ENCODE data around the gene RPP21.
A peak's percentile ranks its signal among the peaks of the same experiment; 100 is the strongest.
"Not testable (repeated sequence)": the region's sequence is repeated elsewhere in the genome, so short reads cannot be mapped to it uniquely, and the experiment has no call there.

Gene RPP21

GRCh38 chr6:30360139-30360538, 15.2 kb downstream of the RPP21 start:
- Histone ChIP-seq H3K9me3 (ENCODE audit: insufficient read depth, low read length) (no peaks in the 10 kb centered on the region), H4K20me1 (ENCODE audit: insufficient read depth, low read length) (no peaks in the 10 kb centered on the region), H3K4me1 (ENCODE audit: low read length) (no peaks in the 10 kb centered on the region), H3K27ac (ENCODE audit: low read length) (no peak overlapping the region), H3K9ac (ENCODE audit: low read length) (no peak overlapping the region), H2AFZ (ENCODE audit: low read depth, low read length) (no peak overlapping the region), H3K27me3 (ENCODE audit: low read depth, low read length) (no peaks in the 10 kb centered on the region), H3K79me2 (ENCODE audit: low read length) (no peaks in the 10 kb centered on the region), H3K4me3 (ENCODE audit: low read length) (no peak overlapping the region), H3K4me2 (ENCODE audit: low read length) (no peak overlapping the region), H3K36me3 (replicated peaks; ENCODE audit: low read depth, low read length) (no peaks in the 10 kb centered on the region)
- no peak for TF ChIP-seq EZH2phosphoT487 (IDR thresholded peaks at IDR 0.05; ENCODE audit: low read depth)

GRCh38 chr6:30361661-30362060, 16.7 kb downstream of the RPP21 start:
- H3K36me3 ChIP-seq (replicated peaks; ENCODE audit: low read depth, low read length): no peaks in the 10 kb centered on the region
- no peak overlapping the region for H3K27ac ChIP-seq (ENCODE audit: low read length)
- no peak overlapping the region for H3K9ac ChIP-seq (ENCODE audit: low read length)
- H2AFZ ChIP-seq (ENCODE audit: low read depth, low read length): no peak overlapping the region
- TF ChIP-seq, protein P1, sequence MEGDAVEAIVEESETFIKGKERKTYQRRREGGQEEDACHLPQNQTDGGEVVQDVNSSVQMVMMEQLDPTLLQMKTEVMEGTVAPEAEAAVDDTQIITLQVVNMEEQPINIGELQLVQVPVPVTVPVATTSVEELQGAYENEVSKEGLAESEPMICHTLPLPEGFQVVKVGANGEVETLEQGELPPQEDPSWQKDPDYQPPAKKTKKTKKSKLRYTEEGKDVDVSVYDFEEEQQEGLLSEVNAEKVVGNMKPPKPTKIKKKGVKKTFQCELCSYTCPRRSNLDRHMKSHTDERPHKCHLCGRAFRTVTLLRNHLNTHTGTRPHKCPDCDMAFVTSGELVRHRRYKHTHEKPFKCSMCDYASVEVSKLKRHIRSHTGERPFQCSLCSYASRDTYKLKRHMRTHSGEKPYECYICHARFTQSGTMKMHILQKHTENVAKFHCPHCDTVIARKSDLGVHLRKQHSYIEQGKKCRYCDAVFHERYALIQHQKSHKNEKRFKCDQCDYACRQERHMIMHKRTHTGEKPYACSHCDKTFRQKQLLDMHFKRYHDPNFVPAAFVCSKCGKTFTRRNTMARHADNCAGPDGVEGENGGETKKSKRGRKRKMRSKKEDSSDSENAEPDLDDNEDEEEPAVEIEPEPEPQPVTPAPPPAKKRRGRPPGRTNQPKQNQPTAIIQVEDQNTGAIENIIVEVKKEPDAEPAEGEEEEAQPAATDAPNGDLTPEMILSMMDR (IDR thresholded peaks at IDR 0.05; ENCODE audit: low read depth, low read length): no peak
- no peak for TF ChIP-seq EZH2phosphoT487 (IDR thresholded peaks at IDR 0.05; ENCODE audit: low read depth)
- no peaks in the 10 kb centered on the region for H3K9me3 ChIP-seq (ENCODE audit: insufficient read depth, low read length)
- H3K79me2 ChIP-seq (ENCODE audit: low read length): no peaks in the 10 kb centered on the region
- no peak overlapping the region for H3K4me2 ChIP-seq (ENCODE audit: low read length)
- no peaks in the 10 kb centered on the region for H3K27me3 ChIP-seq (ENCODE audit: low read depth, low read length)
- H4K20me1 ChIP-seq (ENCODE audit: insufficient read depth, low read length): no peaks in the 10 kb centered on the region
- no peaks in the 10 kb centered on the region for H3K4me1 ChIP-seq (ENCODE audit: low read length)
- H3K4me3 ChIP-seq (ENCODE audit: low read length): no peak overlapping the region

DNA sequence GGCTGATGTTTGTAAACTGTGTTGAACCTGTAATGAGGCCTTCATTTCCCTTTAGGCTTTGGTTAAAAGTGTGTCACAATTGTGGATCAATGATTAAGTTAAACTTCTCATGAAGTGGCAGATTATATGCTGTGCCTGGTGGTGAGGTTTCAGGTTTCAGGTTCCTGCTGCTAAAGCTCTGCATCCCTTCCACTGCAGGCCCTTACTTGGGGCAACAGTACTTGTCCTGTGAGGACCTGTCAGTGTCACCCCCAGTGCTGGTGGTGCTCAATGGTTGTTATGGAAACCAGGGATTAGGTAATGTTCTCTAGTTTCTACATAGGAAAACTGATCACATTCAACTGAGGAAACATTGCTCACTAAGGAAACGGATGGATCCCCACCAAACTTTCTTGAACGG, 18.5 kb downstream of the RPP21 start:
- Histone ChIP-seq H3K27me3 (ENCODE audit: low read depth, low read length) (no peaks in the 10 kb centered on the region), H3K79me2 (ENCODE audit: low read length) (no peaks in the 10 kb centered on the region), H3K4me3 (ENCODE audit: low read length) (no peak overlapping the region), H2AFZ (ENCODE audit: low read depth, low read length) (no peak overlapping the region), H3K4me2 (ENCODE audit: low read length) (no peak overlapping the region), H3K36me3 (replicated peaks; ENCODE audit: low read depth, low read length) (no peaks in the 10 kb centered on the region), H3K4me1 (ENCODE audit: low read length) (no peaks in the 10 kb centered on the region), H3K9ac (ENCODE audit: low read length) (no peak overlapping the region), H3K9me3 (ENCODE audit: insufficient read depth, low read length) (no peaks in the 10 kb centered on the region), H4K20me1 (ENCODE audit: insufficient read depth, low read length) (no peaks in the 10 kb centered on the region), H3K27ac (ENCODE audit: low read length) (no peak overlapping the region)
- TF ChIP-seq, protein P1 (IDR thresholded peaks at IDR 0.05; ENCODE audit: low read depth, low read length): no peak
- TF ChIP-seq EZH2phosphoT487 (IDR thresholded peaks at IDR 0.05; ENCODE audit: low read depth): no peak

DNA sequence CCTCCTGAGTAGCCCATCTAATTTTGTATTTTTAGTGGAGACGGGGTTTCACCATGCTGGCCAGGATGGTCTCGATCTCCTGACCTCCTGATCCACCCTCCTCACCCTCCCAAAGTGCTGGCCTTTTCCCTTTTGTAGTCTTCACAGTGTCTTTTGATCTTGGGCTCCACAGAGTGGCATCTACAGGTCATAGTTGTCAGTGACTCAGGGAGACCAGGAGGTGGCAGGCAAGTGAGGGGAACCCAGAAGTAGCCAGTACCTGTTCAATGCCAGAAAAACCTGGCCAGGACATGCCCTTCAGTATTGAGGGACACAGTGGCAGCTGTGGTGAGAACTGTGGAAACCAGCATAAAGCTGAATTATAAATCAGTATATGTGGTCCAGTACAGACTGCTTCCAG, 19.6 kb downstream of the RPP21 start:
- H3K27me3 ChIP-seq (ENCODE audit: low read depth, low read length): no peaks in the 10 kb centered on the region
- no peak overlapping the region for H3K27ac ChIP-seq (ENCODE audit: low read length)
- H3K79me2 ChIP-seq (ENCODE audit: low read length): no peaks in the 10 kb centered on the region
- no peak overlapping the region for H3K9ac ChIP-seq (ENCODE audit: low read length)
- no peaks in the 10 kb centered on the region for H3K36me3 ChIP-seq (replicated peaks; ENCODE audit: low read depth, low read length)
- no peaks in the 10 kb centered on the region for H3K9me3 ChIP-seq (ENCODE audit: insufficient read depth, low read length)
- TF ChIP-seq EZH2phosphoT487 (IDR thresholded peaks at IDR 0.05; ENCODE audit: low read depth): no peak
- TF ChIP-seq, protein P1 (IDR thresholded peaks at IDR 0.05; ENCODE audit: low read depth, low read length): peak; percentile 19; the same call in 1 of the 2 replicates
- no peaks in the 10 kb centered on the region for H4K20me1 ChIP-seq (ENCODE audit: insufficient read depth, low read length)
- no peak overlapping the region for H3K4me2 ChIP-seq (ENCODE audit: low read length)
- no peak overlapping the region for H2AFZ ChIP-seq (ENCODE audit: low read depth, low read length)
- no peak overlapping the region for H3K4me3 ChIP-seq (ENCODE audit: low read length)
- H3K4me1 ChIP-seq (ENCODE audit: low read length): no peaks in the 10 kb centered on the region

- not testable (repeated sequence) for H3K27me3 ChIP-seq (ENCODE audit: low read depth, low read length); H3K79me2 ChIP-seq (ENCODE audit: low read length)
Measured at GRCh38 chr6:30369280-30369679, 24.3 kb downstream of the RPP21 start.

More at GRCh38 chr6:30369280-30369679, 24.3 kb downstream of the RPP21 start:
- not testable (repeated sequence) for H2AFZ ChIP-seq (ENCODE audit: low read depth, low read length); H3K27ac ChIP-seq (ENCODE audit: low read length); H3K4me1 ChIP-seq (ENCODE audit: low read length); H3K4me2 ChIP-seq (ENCODE audit: low read length); H3K9ac ChIP-seq (ENCODE audit: low read length); H3K9me3 ChIP-seq (ENCODE audit: insufficient read depth, low read length); H4K20me1 ChIP-seq (ENCODE audit: insufficient read depth, low read length); H3K36me3 ChIP-seq (replicated peaks; ENCODE audit: low read depth, low read length); H3K4me3 ChIP-seq (ENCODE audit: low read length)

All from OCI-LY3 (cell line).